A673 (cell line): Measurements from ENCODE around the gene NCKAP5. TPM values are rescaled to one million over a fixed set of nuclear protein-coding genes. Genes with fewer than 3 reads are reported as not detected.

Source experiments
- BruUV-seq: library from RNA; stranded (reverse); fragments of 400-500 nt; replicated peaks from 2 replicates; lab custom pipeline; 2021; lab: Mats Ljungman, UMichigan
- CTCF ChIA-PET: fragments of 300-600 bp; sonication (Branson Sonifier 250); formaldehyde crosslinking; loops from one replicate; lab custom pipeline; 2022; ENCODE audit warnings: antibody characterized with exemption; lab: Charles Lee
- POLR2A ChIA-PET: fragments of 300-600 bp; sonication (Branson Sonifier 250); formaldehyde crosslinking; loops from one replicate; lab custom pipeline; 2022; ENCODE audit warnings: antibody characterized with exemption; ENCODE audit not compliant: low non-redundant PET; lab: Charles Lee
- DNase-seq: peaks from one replicate; pipeline ENCODE4 v3.0.0-alpha.2; 2015; ENCODE audit warnings: low spot score
- H3K27ac ChIP-seq: fragments of 200-600 bp; sonication (generic); 2 replicates; pipeline ENCODE4 v1.5.1; 2016; ENCODE audit warnings: mixed run types, low read depth, mild to moderate bottlenecking, mixed read lengths, antibody characterized with exemption, low read length; ENCODE audit not compliant: poor library complexity, severe bottlenecking
- H3K27me3 ChIP-seq: fragments of 200-600 bp; sonication (generic); replicated peaks from 2 replicates; pipeline ENCODE4 v1.6.1; 2017; ENCODE audit warnings: mixed run types, low read depth, mild to moderate bottlenecking, mixed read lengths, antibody characterized with exemption, low read length; ENCODE audit not compliant: insufficient read depth, poor library complexity
- H3K36me3 ChIP-seq: fragments of 200-600 bp; sonication (generic); 2 replicates; pipeline ENCODE4 v1.6.1; 2016; ENCODE audit warnings: mixed run types, mild to moderate bottlenecking, mixed read lengths, antibody characterized with exemption, low read length; ENCODE audit not compliant: insufficient read depth, poor library complexity, severe bottlenecking
- H3K4me1 ChIP-seq: fragments of 200-600 bp; sonication (generic); 2 replicates; pipeline ENCODE4 v1.6.1; 2017; ENCODE audit warnings: mixed run types, mild to moderate bottlenecking, mixed read lengths, antibody characterized with exemption, low read length; ENCODE audit not compliant: insufficient read depth, poor library complexity, severe bottlenecking
- H3K4me3 ChIP-seq: fragments of 200-600 bp; sonication (generic); 2 replicates; pipeline ENCODE4 v1.5.1; 2016; ENCODE audit warnings: low read depth, mixed run types, mild to moderate bottlenecking, mixed read lengths, low read length; ENCODE audit not compliant: poor library complexity, severe bottlenecking
- H3K9me3 ChIP-seq: fragments of 200-600 bp; sonication (generic); 2 replicates; pipeline ENCODE4 v1.6.1; 2016; ENCODE audit warnings: mixed run types, low read depth, mild to moderate bottlenecking, mixed read lengths, antibody characterized with exemption, low read length; ENCODE audit not compliant: poor library complexity, severe bottlenecking
- CTCF ChIP-seq: fragments of 300-800, 200-600 bp; sonication (generic); conservative IDR thresholded peaks from 2 replicates; pipeline ENCODE4 v1.5.1; 2017; ENCODE audit warnings: low read depth, mild to moderate bottlenecking, antibody characterized with exemption, low read length, moderate library complexity, mixed read lengths
- EZH2 ChIP-seq: fragments of 200-600 bp; sonication (generic); IDR thresholded peaks from 2 replicates; pipeline ENCODE4 v1.6.1; 2017; ENCODE audit warnings: borderline replicate concordance, low read depth, mild to moderate bottlenecking, mixed read lengths, antibody characterized with exemption, low read length; ENCODE audit not compliant: poor library complexity, severe bottlenecking
- intact Hi-C: fragments of 100-400 bp; cut with micrococcal nuclease; formaldehyde crosslinking; loops from one replicate; pipeline ENCODE4 v1.10.0; 2022; ENCODE audit not compliant: unreplicated experiment
- total RNA-seq: library from RNA; stranded (reverse); gene quantifications from 2 replicates; pipeline ENCODE4 v1.2.3, GENCODE V29; 2021

NCKAP5 gene
- total RNA-seq, 1 experiment from 2014 or later = 26.6 TPM

DNA sequence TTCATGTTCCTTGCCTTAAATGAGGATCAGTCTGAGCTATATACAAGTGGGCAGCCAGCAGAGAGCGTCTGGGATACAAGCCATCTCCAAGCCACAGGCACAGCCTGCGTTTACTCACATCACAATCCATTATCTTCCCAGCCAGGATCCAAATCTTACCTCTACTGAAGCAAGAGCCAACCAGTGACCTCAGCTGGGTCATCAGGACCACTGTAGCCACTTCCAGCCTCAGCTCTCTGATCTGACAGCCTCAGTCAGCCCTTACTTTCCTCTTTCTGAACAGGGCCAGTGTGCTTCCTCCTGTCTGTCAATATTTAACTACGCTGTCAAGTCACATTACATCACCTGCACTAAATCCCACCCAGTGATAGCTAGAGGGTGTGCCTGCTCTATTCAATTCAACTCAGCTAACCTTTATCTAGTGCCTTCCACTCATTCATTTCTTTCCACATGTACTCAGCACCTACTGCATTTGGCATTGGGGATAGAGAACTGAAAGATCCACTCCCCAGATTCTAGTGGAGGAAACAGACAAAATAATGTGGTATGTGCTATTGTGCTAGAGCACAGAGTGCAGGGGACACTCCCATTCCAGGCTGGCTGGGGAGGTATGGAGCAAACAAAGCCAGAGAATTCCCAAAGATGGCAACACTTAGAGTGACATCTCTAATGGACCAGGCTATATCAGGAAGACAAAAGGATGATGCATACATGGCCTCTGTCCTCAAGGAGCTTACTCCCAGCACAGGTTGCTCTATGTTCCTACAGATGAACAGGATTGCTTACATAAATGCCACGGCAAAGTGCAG, 146.5 kb downstream of the NCKAP5 start:
- no peak overlapping the region for H3K4me3 ChIP-seq
- CTCF ChIA-PET = no interaction called here
- no peak overlapping the region for H3K27ac ChIP-seq
- intact Hi-C loops = loop anchor here (5.0 kb wide), 1 partner anchor 154 kb away; no protein-coding TSS in a partner anchor
- H3K27me3 ChIP-seq = no peaks in the 10 kb centered on the region
- no peaks in the 10 kb centered on the region for H3K36me3 ChIP-seq
- no peak for DNase-seq
- peaks cover 49% of the 10 kb centered on the region for H3K4me1 ChIP-seq
- H3K9me3 ChIP-seq = no peaks in the 10 kb centered on the region
- no TSS peak for BruUV-seq
- no peak for TF ChIP-seq EZH2
- TF ChIP-seq CTCF = 0 out of 2 replicates have a peak, but pooled peaks have one; percentile 14
- POLR2A ChIA-PET = no interaction called here

GRCh38 chr2:133420788-133421187, 147.5 kb downstream of the NCKAP5 start:
- no peak overlapping the region for H3K27ac ChIP-seq
- intact Hi-C loops = loop anchor here (5.0 kb wide), 1 partner anchor 153 kb away; no protein-coding TSS in a partner anchor
- CTCF ChIA-PET = no interaction called here
- peaks cover 50% of the 10 kb centered on the region for H3K4me1 ChIP-seq
- no peak overlapping the region for H3K4me3 ChIP-seq
- BruUV-seq = no TSS peak
- POLR2A ChIA-PET = no interaction called here
- no peaks in the 10 kb centered on the region for H3K36me3 ChIP-seq
- no peak for DNase-seq
- no peaks in the 10 kb centered on the region for H3K27me3 ChIP-seq
- TF ChIP-seq EZH2 = no peak
- no peaks in the 10 kb centered on the region for H3K9me3 ChIP-seq

- no TSS peak for BruUV-seq
- ChIA-PET CTCF (no interaction called here), POLR2A (no interaction called here)
- Histone ChIP-seq H3K27me3 (no peaks in the 10 kb centered on the region), H3K9me3 (no peaks in the 10 kb centered on the region), H3K27ac (no peak overlapping the region), H3K4me1 (peaks cover 35% of the 10 kb centered on the region), H3K36me3 (no peaks in the 10 kb centered on the region), H3K4me3 (no peak overlapping the region)
- TF ChIP-seq EZH2 (no peak), CTCF (no peak)
- DNase-seq = no peak
- intact Hi-C loops = no loop called here
Observed at GRCh38 chr2:133418671-133419070, 149.6 kb downstream of the NCKAP5 start.
